IMR-90 (cell line): ENCODE results near the gene IL21. TPM values are rescaled to one million over a fixed set of nuclear protein-coding genes. Genes with fewer than 3 reads are reported as not detected.

Experiments used
- BHLHE40 ChIP-seq: fragments of 150-350 bp; IDR thresholded peaks from 2 replicates; pipeline ENCODE4 v1.6.1; 2016; ENCODE audit warnings: mild to moderate bottlenecking, low read depth, low read length
- RAD21 ChIP-seq: IDR thresholded peaks from 2 replicates; pipeline ENCODE4 v1.6.1; 2012; ENCODE audit warnings: low read length, improper control_type of control experiment
- polyA plus RNA-seq, 3 experiments: library from polyadenylated mRNA; depleted of rRNA; stranded (reverse); fragments of >200 nt; gene quantifications; 2 replicates each; pipeline ENCODE4 v1.2.3, GENCODE V29; 2012; ENCODE audit warnings: low replicate concordance in 1 of 3
- total RNA-seq: library from RNA; depleted of rRNA; stranded (reverse); fragments of >200 nt; gene quantifications from 2 replicates; pipeline ENCODE4 v1.2.3, GENCODE V29; 2012
- TF ChIP-seq, protein P1 (sequence below): conservative IDR thresholded peaks from 2 replicates; pipeline ENCODE4 v1.5.1; 2012; ENCODE audit warnings: mild to moderate bottlenecking, low read depth, low read length, improper control_type of control experiment

The IL21 gene
- total and polyA plus RNA-seq, 2 of the 4 experiments (the other 2 are of a cell fraction): not detected

GRCh38 chr4:122577808-122578781, 42.8 kb downstream of the IL21 start (continued):
- TF ChIP-seq, protein P1, sequence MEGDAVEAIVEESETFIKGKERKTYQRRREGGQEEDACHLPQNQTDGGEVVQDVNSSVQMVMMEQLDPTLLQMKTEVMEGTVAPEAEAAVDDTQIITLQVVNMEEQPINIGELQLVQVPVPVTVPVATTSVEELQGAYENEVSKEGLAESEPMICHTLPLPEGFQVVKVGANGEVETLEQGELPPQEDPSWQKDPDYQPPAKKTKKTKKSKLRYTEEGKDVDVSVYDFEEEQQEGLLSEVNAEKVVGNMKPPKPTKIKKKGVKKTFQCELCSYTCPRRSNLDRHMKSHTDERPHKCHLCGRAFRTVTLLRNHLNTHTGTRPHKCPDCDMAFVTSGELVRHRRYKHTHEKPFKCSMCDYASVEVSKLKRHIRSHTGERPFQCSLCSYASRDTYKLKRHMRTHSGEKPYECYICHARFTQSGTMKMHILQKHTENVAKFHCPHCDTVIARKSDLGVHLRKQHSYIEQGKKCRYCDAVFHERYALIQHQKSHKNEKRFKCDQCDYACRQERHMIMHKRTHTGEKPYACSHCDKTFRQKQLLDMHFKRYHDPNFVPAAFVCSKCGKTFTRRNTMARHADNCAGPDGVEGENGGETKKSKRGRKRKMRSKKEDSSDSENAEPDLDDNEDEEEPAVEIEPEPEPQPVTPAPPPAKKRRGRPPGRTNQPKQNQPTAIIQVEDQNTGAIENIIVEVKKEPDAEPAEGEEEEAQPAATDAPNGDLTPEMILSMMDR: peak; percentile 56
- peak; percentile 40 for TF ChIP-seq RAD21
- no peak for TF ChIP-seq BHLHE40
